MM.1S (cell line): Measurements from ENCODE around the gene PYHIN1.

Source experiments
- EZH2 ChIP-seq: fragments of 300-600 bp; sonication (generic); optimal IDR thresholded peaks from 2 replicates; pipeline ENCODE3; 2017; ENCODE audit warnings: low read depth, mild to moderate bottlenecking, antibody characterized with exemption, low read length, mixed read lengths
- EZH2phosphoT487 ChIP-seq: fragments of 300-600 bp; sonication (generic); IDR thresholded peaks from 2 replicates; pipeline ENCODE4 v1.6.1; 2018; ENCODE audit warnings: antibody characterized with exemption, low read length
- TF ChIP-seq, protein P1 (sequence below): fragments of 300-600 bp; sonication (generic); IDR thresholded peaks from 2 replicates; pipeline ENCODE4 v1.5.1; 2016; ENCODE audit warnings: antibody characterized with exemption, low read length, mixed read lengths

- TF ChIP-seq, protein P1, sequence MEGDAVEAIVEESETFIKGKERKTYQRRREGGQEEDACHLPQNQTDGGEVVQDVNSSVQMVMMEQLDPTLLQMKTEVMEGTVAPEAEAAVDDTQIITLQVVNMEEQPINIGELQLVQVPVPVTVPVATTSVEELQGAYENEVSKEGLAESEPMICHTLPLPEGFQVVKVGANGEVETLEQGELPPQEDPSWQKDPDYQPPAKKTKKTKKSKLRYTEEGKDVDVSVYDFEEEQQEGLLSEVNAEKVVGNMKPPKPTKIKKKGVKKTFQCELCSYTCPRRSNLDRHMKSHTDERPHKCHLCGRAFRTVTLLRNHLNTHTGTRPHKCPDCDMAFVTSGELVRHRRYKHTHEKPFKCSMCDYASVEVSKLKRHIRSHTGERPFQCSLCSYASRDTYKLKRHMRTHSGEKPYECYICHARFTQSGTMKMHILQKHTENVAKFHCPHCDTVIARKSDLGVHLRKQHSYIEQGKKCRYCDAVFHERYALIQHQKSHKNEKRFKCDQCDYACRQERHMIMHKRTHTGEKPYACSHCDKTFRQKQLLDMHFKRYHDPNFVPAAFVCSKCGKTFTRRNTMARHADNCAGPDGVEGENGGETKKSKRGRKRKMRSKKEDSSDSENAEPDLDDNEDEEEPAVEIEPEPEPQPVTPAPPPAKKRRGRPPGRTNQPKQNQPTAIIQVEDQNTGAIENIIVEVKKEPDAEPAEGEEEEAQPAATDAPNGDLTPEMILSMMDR = no peak
- TF ChIP-seq EZH2phosphoT487 (no peak), EZH2 (no peak)
These were observed 83.5 kb downstream of the PYHIN1 start for GRCh38 chr1:159014851-159015250.
